Spleen (tissue), 7 donors: ENCODE data around the gene PHTF2.

Source experiments
- POLR2A ChIP-seq, 3 donors: fragments of 450-650 bp; IDR thresholded peaks; one replicate each; pipeline ENCODE4 v1.5.1; 2017; ENCODE audit warnings: antibody characterized with exemption in 3 of 3, mild to moderate bottlenecking in 1 of 3
- TF ChIP-seq, protein P1 (sequence below), 11 experiments: fragments of 200-600 bp in 7 of 11; fragments of 450-650 bp in 4 of 11; sonication (generic) in 4 of 11; IDR thresholded peaks in 8 of 11; conservative IDR thresholded peaks in 3 of 11; 1 replicate in 7 of 11; 2 replicates in 4 of 11; pipeline versions ENCODE4 v1.4.0 to v1.8.0; 2016 to 2021; ENCODE audit warnings: antibody characterized with exemption in 11 of 11, inconsistent platforms in 4 of 11, mild to moderate bottlenecking in 1 of 11
- donor health status: DM: no; HTN: no; CAD: no; lungs with moderate emphysema.
- donor health status: DM: no; HTN: no; CAD: no.
- donor health status: DM: no; HTN: no; CAD: no.

DNA sequence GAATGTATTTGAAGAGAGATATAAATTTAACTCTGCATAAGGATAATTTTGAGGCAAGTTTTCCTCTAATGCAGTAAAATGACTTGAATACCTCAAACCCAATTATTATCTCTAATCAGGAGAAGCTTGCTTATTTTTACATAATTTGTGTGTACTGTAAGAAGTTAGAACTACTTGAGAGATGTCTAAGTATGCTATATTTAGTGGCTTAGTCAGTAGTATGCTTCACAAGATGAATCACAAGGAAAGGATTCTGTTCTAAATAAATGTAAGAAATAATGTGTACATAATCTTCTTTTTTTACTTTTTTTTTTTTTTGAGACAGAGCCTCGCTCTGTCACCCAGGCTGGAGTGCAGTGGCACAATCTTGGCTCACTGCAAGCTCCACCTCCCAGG, 13.7 kb downstream of the PHTF2 start:
- TF ChIP-seq, protein P1, sequence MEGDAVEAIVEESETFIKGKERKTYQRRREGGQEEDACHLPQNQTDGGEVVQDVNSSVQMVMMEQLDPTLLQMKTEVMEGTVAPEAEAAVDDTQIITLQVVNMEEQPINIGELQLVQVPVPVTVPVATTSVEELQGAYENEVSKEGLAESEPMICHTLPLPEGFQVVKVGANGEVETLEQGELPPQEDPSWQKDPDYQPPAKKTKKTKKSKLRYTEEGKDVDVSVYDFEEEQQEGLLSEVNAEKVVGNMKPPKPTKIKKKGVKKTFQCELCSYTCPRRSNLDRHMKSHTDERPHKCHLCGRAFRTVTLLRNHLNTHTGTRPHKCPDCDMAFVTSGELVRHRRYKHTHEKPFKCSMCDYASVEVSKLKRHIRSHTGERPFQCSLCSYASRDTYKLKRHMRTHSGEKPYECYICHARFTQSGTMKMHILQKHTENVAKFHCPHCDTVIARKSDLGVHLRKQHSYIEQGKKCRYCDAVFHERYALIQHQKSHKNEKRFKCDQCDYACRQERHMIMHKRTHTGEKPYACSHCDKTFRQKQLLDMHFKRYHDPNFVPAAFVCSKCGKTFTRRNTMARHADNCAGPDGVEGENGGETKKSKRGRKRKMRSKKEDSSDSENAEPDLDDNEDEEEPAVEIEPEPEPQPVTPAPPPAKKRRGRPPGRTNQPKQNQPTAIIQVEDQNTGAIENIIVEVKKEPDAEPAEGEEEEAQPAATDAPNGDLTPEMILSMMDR (IDR thresholded peaks at IDR 0.05 in 8 of 11, conservative IDR thresholded peaks at IDR 0.05 in 3 of 11), result no peak
- TF ChIP-seq POLR2A (IDR thresholded peaks at IDR 0.05), result no peak
